NCI-H510A (cell line): ENCODE data around the gene PLXNC1.

Source experiments
- DNase-seq: peaks from one replicate; lab custom pipeline; 2025; lab: John Stamatoyannopoulos, UW

PLXNC1 gene

GRCh38 chr12:94353130-94353529 lies 204.8 kb downstream of the PLXNC1 start:
- DNase-seq: no peak
